GM18508 (cell line): ENCODE data around the gene DYRK1B.
"Not testable (repeated sequence)": the region's sequence is repeated elsewhere in the genome, so short reads cannot be mapped to it uniquely, and the experiment has no call there.

Experiments
- ATAC-seq: cut with Tn5 transposase; IDR thresholded peaks from one replicate; pipeline ENCODE4 v1.9.1; 2021; ENCODE audit warnings: moderate number of reproducible peaks; ENCODE audit not compliant: insufficient read depth, unreplicated experiment

Gene DYRK1B

GRCh38 chr19:39814111-39814510 is 19.9 kb downstream of the DYRK1B start:
- ATAC-seq: not testable (repeated sequence)

- no peak for ATAC-seq
These were observed 20.5 kb downstream of the DYRK1B start for GRCh38 chr19:39813264-39813993.

GRCh38 chr19:39811064-39811463 is 22.9 kb downstream of the DYRK1B start:
- ATAC-seq: no peak

GRCh38 chr19:39810424-39810823 is 23.5 kb downstream of the DYRK1B start:
- no peak for ATAC-seq

GRCh38 chr19:39809368-39809767 is 24.6 kb downstream of the DYRK1B start:
- no peak for ATAC-seq

GRCh38 chr19:39808688-39809087 is 25.3 kb downstream of the DYRK1B start:
- ATAC-seq: not testable (repeated sequence)

GRCh38 chr19:39807846-39808364 is 26.1 kb downstream of the DYRK1B start:
- ATAC-seq: no peak

- ATAC-seq: no peak
These were observed 28.9 kb downstream of the DYRK1B start for GRCh38 chr19:39805104-39805503.

GRCh38 chr19:39802958-39803357 is 31.0 kb downstream of the DYRK1B start:
- no peak for ATAC-seq

GRCh38 chr19:39797083-39797482 is 36.9 kb downstream of the DYRK1B start:
- no peak for ATAC-seq

- no peak for ATAC-seq
These were observed 37.9 kb downstream of the DYRK1B start for GRCh38 chr19:39796000-39796498.

GRCh38 chr19:39795001-39795400 is 39.0 kb downstream of the DYRK1B start:
- no peak for ATAC-seq

- no peak for ATAC-seq
These were observed 40.9 kb downstream of the DYRK1B start for GRCh38 chr19:39792999-39793546.

- no peak for ATAC-seq
These were observed 45.7 kb downstream of the DYRK1B start for GRCh38 chr19:39788244-39788643.

- ATAC-seq: no peak
These were observed 53.1 kb downstream of the DYRK1B start for GRCh38 chr19:39780894-39781293.

- ATAC-seq: no peak
These were observed 55.2 kb downstream of the DYRK1B start, which contains the start of gene LEUTX for GRCh38 chr19:39778763-39779162. LEUTX (plus strand) TSS chr19:39778854; CDS start chr19:39778921, 67 bp downstream.
